HCT116 (cell line): ENCODE data around the gene TMA7. TPM values are rescaled to one million over a fixed set of nuclear protein-coding genes. Genes with fewer than 3 reads are reported as not detected.
A peak's percentile ranks its signal among the peaks of the same experiment; 100 is the strongest.

Experiments used
- ATAC-seq: fragments of 200-7000 bp; cut with Tn5 transposase; 2 replicates; pipeline ENCODE4 v1.9.1; 2020; ENCODE audit warnings: mild to moderate bottlenecking, moderate library complexity
- BruUV-seq: library from RNA; stranded (reverse); fragments of 400-500 nt; replicated peaks from 2 replicates; lab custom pipeline; 2021; lab: Mats Ljungman, UMichigan
- CTCF ChIA-PET: fragments of 300-600 bp; sonication (Branson Sonifier 250); formaldehyde crosslinking; loops from one replicate; lab custom pipeline; 2021; ENCODE audit warnings: antibody characterized with exemption; lab: Charles Lee
- POLR2A ChIA-PET: fragments of 300-600, 350-600 bp; sonication (Branson Sonifier 250); formaldehyde crosslinking; loops from one replicate; lab custom pipeline; 2021; ENCODE audit warnings: antibody characterized with exemption; lab: Charles Lee
- RAD21 ChIA-PET, 2 experiments: fragments of 300-600 bp; sonication (Branson Sonifier 250); formaldehyde crosslinking; loops; one replicate each; lab custom pipeline; 2023; ENCODE audit warnings: low total read pairs in 2 of 2; ENCODE audit not compliant: uncharacterized antibody in 2 of 2, unreplicated experiment in 2 of 2, low non-redundant PET in 1 of 2; lab: Charles Lee
- DNase-seq: peaks from one replicate; pipeline ENCODE4 v3.0.0-alpha.2; 2010; ENCODE audit warnings: low read depth, low spot score
- H2AFZ ChIP-seq: fragments of 200-600 bp; shearing (Covaris generic), sonication (generic); 2 replicates; pipeline ENCODE4 v1.6.1; 2017; ENCODE audit warnings: low read depth, mixed run types, mixed read lengths, antibody characterized with exemption, low read length; ENCODE audit not compliant: poor library complexity, severe bottlenecking
- H3K27ac ChIP-seq: 2 replicates; pipeline ENCODE4 v1.5.1; 2012; ENCODE audit warnings: low read depth, low read length
- H3K27me3 ChIP-seq: fragments of 200-600 bp; sonication (generic); 2 replicates; pipeline ENCODE4 v1.6.1; 2016; ENCODE audit warnings: mixed run types, low read length, mixed read lengths; ENCODE audit not compliant: insufficient read depth
- H3K36me3 ChIP-seq, 2 experiments: fragments of 200-500 bp in 1 of 2; fragments of 200-600 bp in 1 of 2; sonication (Bioruptor generic) in 1 of 2; sonication (generic) in 1 of 2; 2 replicates each; pipeline versions ENCODE4 v1.5.1 to v1.6.1; 2014 to 2016; ENCODE audit warnings: low read length in 2 of 2, inconsistent platforms in 1 of 2, mixed read lengths in 1 of 2, mixed run types in 1 of 2; ENCODE audit not compliant: insufficient read depth in 2 of 2, control insufficient read depth in 1 of 2
- H3K4me1 ChIP-seq, 2 experiments: fragments of 200-600 bp in 1 of 2; sonication (generic) in 1 of 2; 2 replicates each; pipeline versions ENCODE4 v1.5.1 to v1.6.1; 2012 to 2017; ENCODE audit warnings: low read length in 2 of 2, inconsistent platforms in 1 of 2, mild to moderate bottlenecking in 1 of 2, mixed read lengths in 1 of 2, mixed run types in 1 of 2, moderate library complexity in 1 of 2; ENCODE audit not compliant: insufficient read depth in 2 of 2, control insufficient read depth in 1 of 2
- H3K4me2 ChIP-seq: fragments of 200-600 bp; sonication (generic); 2 replicates; pipeline ENCODE4 v1.6.1; 2017; ENCODE audit warnings: mixed run types, low read length, mixed read lengths
- H3K4me3 ChIP-seq, 2 experiments: fragments of 200-600 bp in 1 of 2; sonication (generic) in 1 of 2; replicated peaks in 1 of 2; 2 replicates each; pipeline ENCODE4 v1.5.1; 2011 to 2016; ENCODE audit warnings: low read length in 2 of 2, control low read depth in 1 of 2, low read depth in 1 of 2, mild to moderate bottlenecking in 1 of 2, mixed read lengths in 1 of 2, mixed run types in 1 of 2
- H3K79me2 ChIP-seq: fragments of 200-600 bp; sonication (generic); 2 replicates; pipeline ENCODE4 v1.6.1; 2017; ENCODE audit warnings: mild to moderate bottlenecking, mixed run types, low read length, moderate library complexity, mixed read lengths; ENCODE audit not compliant: insufficient read depth
- H3K9ac ChIP-seq: fragments of 200-600 bp; sonication (generic); 2 replicates; pipeline ENCODE4 v1.6.1; 2016; ENCODE audit warnings: low read length, mixed read lengths
- H3K9me2 ChIP-seq: fragments of 200-600 bp; sonication (generic), shearing (Covaris generic); 2 replicates; pipeline ENCODE4 v1.6.1; 2017; ENCODE audit warnings: mixed run types, mild to moderate bottlenecking, moderate library complexity; ENCODE audit not compliant: insufficient read depth
- H3K9me3 ChIP-seq, 2 experiments: fragments of 200-500 bp in 1 of 2; fragments of 200-600 bp in 1 of 2; sonication (Bioruptor generic) in 1 of 2; sonication (generic) in 1 of 2; 2 replicates each; pipeline ENCODE4 v1.6.1; 2014 to 2017; ENCODE audit warnings: low read length in 2 of 2, mixed read lengths in 2 of 2, inconsistent platforms in 1 of 2, low read depth in 1 of 2, mild to moderate bottlenecking in 1 of 2, mixed run types in 1 of 2, moderate library complexity in 1 of 2; ENCODE audit not compliant: control insufficient read depth in 1 of 2, insufficient read depth in 1 of 2
- H4K20me1 ChIP-seq: fragments of 200-600 bp; sonication (generic), shearing (Covaris generic); 2 replicates; pipeline ENCODE4 v1.6.1; 2017; ENCODE audit warnings: mixed run types, mild to moderate bottlenecking, moderate library complexity; ENCODE audit not compliant: insufficient read depth
- CBX3 ChIP-seq: IDR thresholded peaks from 2 replicates; pipeline ENCODE4 v1.6.1; 2012; ENCODE audit warnings: low read depth
- ELF1 ChIP-seq: IDR thresholded peaks from 2 replicates; pipeline ENCODE4 v1.6.1; 2012; ENCODE audit warnings: low read depth, borderline replicate concordance
- EZH2phosphoT487 ChIP-seq: fragments of 200-600 bp; IDR thresholded peaks from 2 replicates; pipeline ENCODE4 v1.6.1; 2018; ENCODE audit warnings: antibody characterized with exemption, borderline replicate concordance
- POLR2AphosphoS5 ChIP-seq: IDR thresholded peaks from 2 replicates; pipeline ENCODE4 v1.6.1; 2011; ENCODE audit warnings: mild to moderate bottlenecking, low read depth, low read length, moderate library complexity
- SIN3A ChIP-seq: IDR thresholded peaks from 2 replicates; pipeline ENCODE4 v1.6.1; 2012; ENCODE audit warnings: low read depth
- SP1 ChIP-seq: IDR thresholded peaks from 2 replicates; pipeline ENCODE4 v1.6.1; 2012; ENCODE audit warnings: low read depth
- TCF7L2 ChIP-seq: IDR thresholded peaks from 2 replicates; pipeline ENCODE4 v1.7.0; 2011; ENCODE audit warnings: borderline replicate concordance, inconsistent platforms; ENCODE audit not compliant: insufficient read depth, insufficient read length; ENCODE audit errors: extremely low read depth
- ZBTB33 ChIP-seq: IDR thresholded peaks from 2 replicates; pipeline ENCODE4 v1.6.1; 2011; ENCODE audit warnings: mild to moderate bottlenecking, low read length, moderate library complexity; ENCODE audit not compliant: insufficient replicate concordance; ENCODE audit errors: extremely low read depth
- ZFX ChIP-seq: fragments of 450-650 bp; IDR thresholded peaks from 2 replicates; pipeline ENCODE4 v1.6.1; 2017
- intact Hi-C: fragments of 100-400 bp; cut with micrococcal nuclease; formaldehyde crosslinking; loops from 2 replicates; pipeline ENCODE4 v1.10.0; 2022
- total RNA-seq: library from RNA; stranded (reverse); gene quantifications from one replicate; pipeline ENCODE4 v1.2.1, GENCODE V29; 2021; ENCODE audit not compliant: unreplicated experiment

TMA7 gene
- total RNA-seq, 1 experiment from 2014 or later, result 334 TPM

GRCh38 chr3:48429317-48429959, 10.6 kb upstream of the TMA7 start:
- ATAC-seq, result peak; percentile 58
- no TSS peak for BruUV-seq
- H2AFZ ChIP-seq, result peak overlapping the region; percentile 85
- peak overlapping the region; percentile 81 for H3K27ac ChIP-seq
- no peaks in the 10 kb centered on the region for H4K20me1 ChIP-seq
- H3K9ac ChIP-seq, result peak overlapping the region; percentile 77
- no peaks in the 10 kb centered on the region for H3K9me3 ChIP-seq
- H3K79me2 ChIP-seq, result peaks cover 2% of the 10 kb centered on the region; the same call in 1 of the 2 replicates
- peak overlapping the region; percentile 91 for H3K4me2 ChIP-seq
- peaks cover 44 to 59% of the 10 kb centered on the region in 2 experiments for H3K4me1 ChIP-seq
- CTCF ChIA-PET, result interaction anchor here (2.7 to 3.3 kb wide), 2 partner anchors 10 to 29 kb away, joined by 8 to 15 read pairs; partner anchors contain the start of genes CCDC51 and TMA7
- POLR2A ChIA-PET, result interaction anchor here (1.8 kb wide), 1 partner anchor 10 kb away, joined by 5 read pairs; the partner anchor contains the start of genes CCDC51 and TMA7
- no peaks in the 10 kb centered on the region for H3K9me2 ChIP-seq
- H3K36me3 ChIP-seq, result peaks cover 0 to 17% of the 10 kb centered on the region in 2 experiments; a peak in 1 of 4 replicates
- H3K27me3 ChIP-seq, result no peaks in the 10 kb centered on the region
- TF ChIP-seq SP1, result no peak
- no peak for TF ChIP-seq ZBTB33
- no peak for TF ChIP-seq SIN3A
- peak; percentile 76; the same call in 1 of the 2 replicates for TF ChIP-seq ZFX
- TF ChIP-seq TCF7L2, result peak; percentile 64
- no peak for TF ChIP-seq ELF1
- no peak for TF ChIP-seq EZH2phosphoT487
- TF ChIP-seq CBX3, result no peak
- peak; percentile 24; the same call in 1 of the 2 replicates for TF ChIP-seq POLR2AphosphoS5
- no peak for DNase-seq
- intact Hi-C loops, result no loop called here
- RAD21 ChIA-PET, result no interaction called here
- peak overlapping the region; percentile 58 to 70 for H3K4me3 ChIP-seq
